HepG2 (cell line): ENCODE data around the gene TGM1. TPM values are rescaled to one million over a fixed set of nuclear protein-coding genes. Genes with fewer than 3 reads are reported as not detected.

Experiments used
- BHLHE40 ChIP-seq: IDR thresholded peaks from 2 replicates; pipeline ENCODE4 v1.6.1; 2011; ENCODE audit warnings: low read length, improper control_type of control experiment
- FOXM1 ChIP-seq: sonication (generic); formaldehyde crosslinking; IDR thresholded peaks from 2 replicates; pipeline ENCODE4 v1.5.0; 2020; ENCODE audit warnings: missing genetic modification reagents
- KDM3A ChIP-seq: IDR thresholded peaks from 2 replicates; pipeline ENCODE4 v1.6.1; 2018; ENCODE audit warnings: low read depth, missing compliant biosample characterization
- MED8 ChIP-seq: sonication (generic); formaldehyde crosslinking; IDR thresholded peaks from 2 replicates; pipeline ENCODE4 v1.8.1; 2023; ENCODE audit warnings: mild to moderate bottlenecking, missing genetic modification reagents; ENCODE audit not compliant: insufficient replicate concordance
- NCOA5 ChIP-seq: sonication (generic); formaldehyde crosslinking; IDR thresholded peaks from 2 replicates; pipeline ENCODE4 v1.4.0; 2020; ENCODE audit warnings: missing genetic modification reagents
- NFKBIZ ChIP-seq: IDR thresholded peaks from 2 replicates; pipeline ENCODE4 v1.6.1; 2018; ENCODE audit warnings: missing genetic modification reagents, missing compliant biosample characterization
- NFYB ChIP-seq: sonication (generic); formaldehyde crosslinking; IDR thresholded peaks from 2 replicates; pipeline ENCODE4 v1.4.0; 2020; ENCODE audit warnings: missing genetic modification reagents
- PAXIP1 ChIP-seq: sonication (generic); formaldehyde crosslinking; conservative IDR thresholded peaks from 2 replicates; pipeline ENCODE4 v1.4.0; 2020; ENCODE audit warnings: mild to moderate bottlenecking, missing genetic modification reagents, moderate library complexity
- POLR2AphosphoS5 ChIP-seq: IDR thresholded peaks from 2 replicates; pipeline ENCODE4 v1.6.1; 2012; ENCODE audit warnings: low read depth, low read length
- PRPF4 ChIP-seq: fragments of 200-400 bp; formaldehyde crosslinking; IDR thresholded peaks from 2 replicates; pipeline ENCODE4 v1.6.1; 2016; ENCODE audit warnings: low read length, low read depth; ENCODE audit not compliant: poor library complexity, severe bottlenecking
- RNF219 ChIP-seq: sonication (generic); formaldehyde crosslinking; IDR thresholded peaks from 2 replicates; pipeline ENCODE4 v1.5.0; 2020; ENCODE audit warnings: mild to moderate bottlenecking, missing genetic modification reagents
- SIX1 ChIP-seq: sonication (generic); formaldehyde crosslinking; IDR thresholded peaks from 2 replicates; pipeline ENCODE4 v1.4.0; 2020; ENCODE audit warnings: missing genetic modification reagents, borderline replicate concordance
- TARDBP ChIP-seq: sonication (generic); formaldehyde crosslinking; IDR thresholded peaks from 2 replicates; pipeline ENCODE4 v1.8.0; 2022; ENCODE audit warnings: mild to moderate bottlenecking, missing genetic modification reagents
- THAP9 ChIP-seq: sonication (generic); formaldehyde crosslinking; IDR thresholded peaks from 2 replicates; pipeline ENCODE4; 2020; ENCODE audit warnings: missing genetic modification reagents, mild to moderate bottlenecking, borderline replicate concordance
- ZBTB1 ChIP-seq: sonication (generic); formaldehyde crosslinking; IDR thresholded peaks from 2 replicates; pipeline ENCODE4 v1.4.0; 2020; ENCODE audit warnings: missing genetic modification reagents, borderline replicate concordance
- ZFP82 ChIP-seq: sonication (generic); formaldehyde crosslinking; IDR thresholded peaks from 2 replicates; pipeline ENCODE4 v1.5.1; 2020; ENCODE audit warnings: mild to moderate bottlenecking, missing genetic modification reagents, borderline replicate concordance
- ZMYM2 ChIP-seq: sonication (generic); formaldehyde crosslinking; IDR thresholded peaks from 2 replicates; pipeline ENCODE4 v1.8.0; 2022; ENCODE audit warnings: mild to moderate bottlenecking, missing genetic modification reagents
- ZNF337 ChIP-seq: sonication (generic); formaldehyde crosslinking; IDR thresholded peaks from 2 replicates; pipeline ENCODE4 v1.5.1; 2020; ENCODE audit warnings: missing genetic modification reagents, low read depth, mild to moderate bottlenecking, borderline replicate concordance
- ZNF512 ChIP-seq: sonication (generic); formaldehyde crosslinking; IDR thresholded peaks from 2 replicates; pipeline ENCODE4 v1.4.0; 2020; ENCODE audit warnings: mild to moderate bottlenecking, missing genetic modification reagents
- polyA plus RNA-seq, 8 experiments: library from polyadenylated mRNA; depleted of rRNA in 3 of 8; stranded (reverse) in 7 of 8; unstranded in 1 of 8; fragments of >200 nt; fragmentation: Illumina TruSeq in 4 of 8; extraction: Trizol in 4 of 8; gene quantifications; 2 replicates each; pipeline versions ENCODE4 v1.2.1 to v1.2.3, GENCODE V29; 2011 to 2016; ENCODE audit warnings: low read depth in 4 of 8, missing spikeins in 1 of 8, mixed read lengths in 1 of 8; ENCODE audit not compliant: insufficient read depth in 1 of 8
- total RNA-seq, 5 experiments: library from RNA; depleted of rRNA; stranded (reverse); fragments of >200 nt; fragmentation: Illumina TruSeq; extraction: Trizol; gene quantifications; 2 replicates each; pipeline ENCODE4 v1.2.3, GENCODE V29; 2016; ENCODE audit warnings: low read depth in 1 of 5

Gene TGM1
- total and polyA plus RNA-seq, 2 of the 13 experiments (the other 11 are each of a cell fraction or from before 2014, with no cell fraction given) = 3.2 to 10.6 TPM

- peak; percentile 91 for TF ChIP-seq THAP9 (CRISPR knock-in tag)
- TF ChIP-seq SIX1 (CRISPR knock-in tag) = 0 out of 2 replicates have a peak, but pooled peaks have one; percentile 50
- TF ChIP-seq BHLHE40 = peak; percentile 56; the same call in 1 of the 2 replicates
- TF ChIP-seq PRPF4 = peak; percentile 51
- TF ChIP-seq ZBTB1 = no peak
- TF ChIP-seq NFYB (CRISPR knock-in tag) = peak; percentile 43; the same call in 1 of the 2 replicates
- no peak for TF ChIP-seq RNF219 (CRISPR knock-in tag)
- no peak for TF ChIP-seq NCOA5 (CRISPR knock-in tag)
- no peak for TF ChIP-seq ZFP82
- peak; percentile 98 for TF ChIP-seq TARDBP
- peak; percentile 85 for TF ChIP-seq ZMYM2 (CRISPR knock-in tag)
- TF ChIP-seq NFKBIZ (CRISPR knock-in tag) = peak; percentile 95
- TF ChIP-seq ZNF337 (CRISPR knock-in tag) = 0 out of 2 replicates have a peak, but pooled peaks have one; percentile 57
- TF ChIP-seq ZNF512 (CRISPR knock-in tag) = no peak
- TF ChIP-seq KDM3A (CRISPR knock-in tag) = peak; percentile 87
- TF ChIP-seq PAXIP1 (CRISPR knock-in tag) = peak; percentile 100
- peak; percentile 99 for TF ChIP-seq POLR2AphosphoS5
- no peak for TF ChIP-seq FOXM1 (CRISPR knock-in tag)
- peak; percentile 56 for TF ChIP-seq MED8 (CRISPR knock-in tag)
These were observed 44.8 kb upstream of the TGM1 start, which contains the start of gene CIDEB (continued) for GRCh38 chr14:24307575-24308341.
